Parathyroid adenoma (tissue), 2 donors: ENCODE data around the gene BCL2L11.

Source experiments
- H2AFZ ChIP-seq: fragments of 300-600 bp; sonication (generic); one replicate; pipeline ENCODE4 v1.7.0; 2017; ENCODE audit warnings: antibody characterized with exemption, mild to moderate bottlenecking
- H3K27ac ChIP-seq: fragments of 300-600 bp; sonication (generic); one replicate; pipeline ENCODE4 v1.7.0; 2017
- H3K27me3 ChIP-seq: fragments of 300-600 bp; sonication (generic); one replicate; pipeline ENCODE4 v1.7.0; 2017; ENCODE audit warnings: low read length; ENCODE audit not compliant: control insufficient read depth, insufficient read depth
- H3K36me3 ChIP-seq: fragments of 300-600 bp; sonication (generic); one replicate; pipeline ENCODE4 v1.7.0; 2017; ENCODE audit warnings: low read length; ENCODE audit not compliant: control insufficient read depth, insufficient read depth
- H3K4me1 ChIP-seq: fragments of 300-600 bp; sonication (generic); one replicate; pipeline ENCODE4 v1.7.0; 2017; ENCODE audit warnings: control low read depth
- H3K4me2 ChIP-seq: fragments of 300-600 bp; sonication (generic); one replicate; pipeline ENCODE4 v1.7.0; 2017; ENCODE audit warnings: low read length
- H3K4me3 ChIP-seq: fragments of 300-600 bp; sonication (generic); one replicate; pipeline ENCODE4 v1.7.0; 2017; ENCODE audit warnings: low read depth, low read length
- H3K79me2 ChIP-seq: fragments of 300-600 bp; sonication (generic); one replicate; pipeline ENCODE4 v1.7.0; 2017; ENCODE audit warnings: control low read depth
- H3K9ac ChIP-seq: fragments of 300-600 bp; sonication (generic); one replicate; pipeline ENCODE4 v1.7.0; 2017; ENCODE audit warnings: mild to moderate bottlenecking
- H3K9me3 ChIP-seq: fragments of 300-600 bp; sonication (generic); one replicate; pipeline ENCODE4 v1.7.0; 2017; ENCODE audit warnings: low read length; ENCODE audit not compliant: control insufficient read depth
- TF ChIP-seq, protein P1 (sequence below): fragments of 300-600 bp; sonication (generic); IDR thresholded peaks from one replicate; pipeline ENCODE4 v1.7.0; 2017; ENCODE audit warnings: antibody characterized with exemption, mild to moderate bottlenecking
- donor health status: primary hyperparathyroidism.

Gene BCL2L11

DNA sequence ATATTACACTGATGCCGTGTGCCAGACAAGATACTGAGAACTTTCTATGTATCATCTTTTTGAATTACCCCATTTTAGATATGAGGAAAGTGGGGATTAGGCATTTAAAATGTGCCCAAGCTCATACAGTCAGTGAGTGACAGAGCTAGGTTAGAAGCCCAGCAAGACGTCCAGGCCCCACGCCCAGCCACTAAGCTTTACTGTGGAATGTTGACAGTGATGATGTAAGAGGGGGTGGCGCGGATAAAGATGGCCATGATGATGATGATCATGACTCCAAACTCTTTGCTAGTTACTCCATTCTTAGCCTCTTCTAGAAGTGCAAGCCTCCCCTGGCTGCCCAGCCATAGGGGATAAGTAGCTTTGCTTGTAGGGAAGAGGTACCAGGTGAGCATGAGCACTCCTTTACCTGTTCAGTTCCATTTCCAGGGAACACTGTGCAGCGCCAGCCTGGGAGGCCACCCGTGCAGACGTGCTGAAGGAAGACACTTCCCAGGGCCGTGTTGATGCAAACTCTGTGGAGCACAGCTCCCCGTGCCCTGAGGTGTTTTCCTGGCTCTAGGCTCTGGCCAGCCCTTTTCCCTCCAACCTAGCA lies 65.5 kb downstream of the BCL2L11 start:
- H3K79me2 ChIP-seq, result no peaks in the 10 kb centered on the region
- H3K4me2 ChIP-seq, result no peak overlapping the region
- no peak overlapping the region for H2AFZ ChIP-seq
- H3K27me3 ChIP-seq, result no peaks in the 10 kb centered on the region
- H3K4me3 ChIP-seq, result no peak overlapping the region
- H3K27ac ChIP-seq, result no peak overlapping the region
- no peaks in the 10 kb centered on the region for H3K36me3 ChIP-seq
- TF ChIP-seq, protein P1, sequence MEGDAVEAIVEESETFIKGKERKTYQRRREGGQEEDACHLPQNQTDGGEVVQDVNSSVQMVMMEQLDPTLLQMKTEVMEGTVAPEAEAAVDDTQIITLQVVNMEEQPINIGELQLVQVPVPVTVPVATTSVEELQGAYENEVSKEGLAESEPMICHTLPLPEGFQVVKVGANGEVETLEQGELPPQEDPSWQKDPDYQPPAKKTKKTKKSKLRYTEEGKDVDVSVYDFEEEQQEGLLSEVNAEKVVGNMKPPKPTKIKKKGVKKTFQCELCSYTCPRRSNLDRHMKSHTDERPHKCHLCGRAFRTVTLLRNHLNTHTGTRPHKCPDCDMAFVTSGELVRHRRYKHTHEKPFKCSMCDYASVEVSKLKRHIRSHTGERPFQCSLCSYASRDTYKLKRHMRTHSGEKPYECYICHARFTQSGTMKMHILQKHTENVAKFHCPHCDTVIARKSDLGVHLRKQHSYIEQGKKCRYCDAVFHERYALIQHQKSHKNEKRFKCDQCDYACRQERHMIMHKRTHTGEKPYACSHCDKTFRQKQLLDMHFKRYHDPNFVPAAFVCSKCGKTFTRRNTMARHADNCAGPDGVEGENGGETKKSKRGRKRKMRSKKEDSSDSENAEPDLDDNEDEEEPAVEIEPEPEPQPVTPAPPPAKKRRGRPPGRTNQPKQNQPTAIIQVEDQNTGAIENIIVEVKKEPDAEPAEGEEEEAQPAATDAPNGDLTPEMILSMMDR, result no peak
- no peak overlapping the region for H3K9ac ChIP-seq
- no peaks in the 10 kb centered on the region for H3K4me1 ChIP-seq
- no peaks in the 10 kb centered on the region for H3K9me3 ChIP-seq

DNA sequence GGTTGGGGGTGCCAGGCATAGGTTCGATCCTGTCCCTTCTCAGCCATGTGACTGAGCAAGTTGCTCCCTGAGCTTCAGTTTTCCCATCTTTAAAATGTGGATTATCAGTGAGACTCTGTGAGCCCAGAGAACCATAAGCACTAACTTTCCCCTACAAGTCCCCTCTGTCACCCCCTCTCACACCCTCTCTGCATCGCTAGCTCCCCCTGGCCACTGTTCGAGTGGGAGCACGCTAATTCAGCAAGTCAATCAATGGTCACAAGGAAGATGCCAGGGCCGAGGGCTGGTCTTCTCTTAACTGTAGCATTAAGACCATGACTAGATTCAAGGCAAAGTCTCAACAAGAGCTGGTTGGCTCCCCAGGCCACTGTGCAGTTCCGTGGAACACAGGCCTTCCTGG lies 66.2 kb downstream of the BCL2L11 start:
- TF ChIP-seq, protein P1, result no peak
- H3K36me3 ChIP-seq, result no peaks in the 10 kb centered on the region
- H3K9ac ChIP-seq, result no peak overlapping the region
- H3K4me1 ChIP-seq, result no peaks in the 10 kb centered on the region
- no peaks in the 10 kb centered on the region for H3K27me3 ChIP-seq
- no peak overlapping the region for H3K4me2 ChIP-seq
- no peak overlapping the region for H3K4me3 ChIP-seq
- no peak overlapping the region for H3K27ac ChIP-seq
- H2AFZ ChIP-seq, result no peak overlapping the region
- H3K9me3 ChIP-seq, result no peaks in the 10 kb centered on the region
- H3K79me2 ChIP-seq, result no peaks in the 10 kb centered on the region

- H3K4me3 ChIP-seq, result no peak overlapping the region
- TF ChIP-seq, protein P1, result no peak
- no peaks in the 10 kb centered on the region for H3K27me3 ChIP-seq
- no peak overlapping the region for H3K9ac ChIP-seq
- H2AFZ ChIP-seq, result no peak overlapping the region
- no peak overlapping the region for H3K27ac ChIP-seq
- no peaks in the 10 kb centered on the region for H3K79me2 ChIP-seq
- no peak overlapping the region for H3K4me2 ChIP-seq
- no peaks in the 10 kb centered on the region for H3K9me3 ChIP-seq
- no peaks in the 10 kb centered on the region for H3K36me3 ChIP-seq
- H3K4me1 ChIP-seq, result no peaks in the 10 kb centered on the region
Observed at GRCh38 chr2:111188681-111189080, 68.0 kb downstream of the BCL2L11 start.

GRCh38 chr2:111189106-111189505 lies 68.4 kb downstream of the BCL2L11 start:
- H3K4me2 ChIP-seq, result no peak overlapping the region
- H2AFZ ChIP-seq, result no peak overlapping the region
- no peaks in the 10 kb centered on the region for H3K27me3 ChIP-seq
- no peaks in the 10 kb centered on the region for H3K36me3 ChIP-seq
- TF ChIP-seq, protein P1, result no peak
- no peaks in the 10 kb centered on the region for H3K9me3 ChIP-seq
- no peaks in the 10 kb centered on the region for H3K4me1 ChIP-seq
- H3K9ac ChIP-seq, result no peak overlapping the region
- no peak overlapping the region for H3K27ac ChIP-seq
- no peaks in the 10 kb centered on the region for H3K79me2 ChIP-seq
- no peak overlapping the region for H3K4me3 ChIP-seq

GRCh38 chr2:111190816-111191540 lies 70.3 kb downstream of the BCL2L11 start:
- Histone ChIP-seq H3K27ac (no peak overlapping the region), H3K9ac (no peak overlapping the region), H2AFZ (no peak overlapping the region), H3K79me2 (no peaks in the 10 kb centered on the region), H3K36me3 (no peaks in the 10 kb centered on the region), H3K4me1 (no peaks in the 10 kb centered on the region), H3K27me3 (no peaks in the 10 kb centered on the region), H3K9me3 (no peaks in the 10 kb centered on the region), H3K4me3 (no peak overlapping the region), H3K4me2 (no peak overlapping the region)
- TF ChIP-seq, protein P1, result no peak
